Endodermal cell (in vitro differentiated cells): ENCODE results near the gene SAMD7. TPM values are rescaled to one million over a fixed set of nuclear protein-coding genes. Genes with fewer than 3 reads are reported as not detected.

Source experiments
- DNase-seq: peaks from one replicate; pipeline ENCODE4 v3.0.0-alpha.2; 2017
- H3K27ac ChIP-seq: 2 replicates; pipeline ENCODE4 v1.5.1; 2013; ENCODE audit warnings: mild to moderate bottlenecking, low read depth, low read length, moderate library complexity
- H3K27me3 ChIP-seq: 2 replicates; pipeline ENCODE4 v1.6.1; 2013; ENCODE audit warnings: mild to moderate bottlenecking, low read length, moderate library complexity; ENCODE audit not compliant: insufficient read depth, control insufficient read depth, poor library complexity, severe bottlenecking
- H3K36me3 ChIP-seq: 2 replicates; pipeline ENCODE4 v1.7.0; 2013; ENCODE audit warnings: mild to moderate bottlenecking, low read length, moderate library complexity; ENCODE audit not compliant: control insufficient read depth, insufficient read depth
- H3K4me1 ChIP-seq: one replicate; pipeline ENCODE4 v1.7.0; 2013; ENCODE audit warnings: low read length; ENCODE audit not compliant: control insufficient read depth, insufficient read depth
- H3K4me3 ChIP-seq: 2 replicates; pipeline ENCODE4 v1.5.1; 2013; ENCODE audit warnings: mild to moderate bottlenecking, low read length, moderate library complexity
- H3K9ac ChIP-seq: 2 replicates; pipeline ENCODE4 v1.6.1; 2013; ENCODE audit warnings: mild to moderate bottlenecking, low read length, moderate library complexity; ENCODE audit not compliant: poor library complexity, severe bottlenecking; ENCODE audit errors: extremely low read depth
- H3K9me3 ChIP-seq: 2 replicates; pipeline ENCODE4 v1.6.1; 2013; ENCODE audit warnings: mild to moderate bottlenecking, low read length, moderate library complexity; ENCODE audit not compliant: control insufficient read depth
- H3K27ac Mint-ChIP-seq: 2 replicates; pipeline ENCODE4 v1.8.0; 2020; ENCODE audit warnings: mixed read lengths
- H3K27me3 Mint-ChIP-seq: 2 replicates; pipeline ENCODE4 v1.8.0; 2021; ENCODE audit warnings: mild to moderate bottlenecking, mixed read lengths; ENCODE audit not compliant: insufficient read depth
- H3K36me3 Mint-ChIP-seq: 2 replicates; pipeline ENCODE4 v1.8.0; 2020; ENCODE audit warnings: low read depth, mixed read lengths
- H3K4me1 Mint-ChIP-seq: 2 replicates; pipeline ENCODE4 v1.8.0; 2020; ENCODE audit warnings: mixed read lengths
- H3K4me3 Mint-ChIP-seq: 2 replicates; pipeline ENCODE4 v1.8.0; 2020; ENCODE audit warnings: mild to moderate bottlenecking, moderate library complexity, mixed read lengths
- H3K9me3 Mint-ChIP-seq: 2 replicates; pipeline ENCODE4 v1.8.0; 2020; ENCODE audit warnings: mild to moderate bottlenecking, mixed read lengths
- CTCF ChIP-seq: fragments of 200-600 bp; sonication (generic); conservative IDR thresholded peaks from 2 replicates; pipeline ENCODE4 v1.5.0; 2021; ENCODE audit warnings: antibody characterized with exemption, mild to moderate bottlenecking
- WGBS, 2 experiments: methylation state at CpG; one replicate each; pipeline versions ENCODE4 v1.1.5 to v1.1.7; 2013; ENCODE audit warnings: missing lambda C conversion rate in 2 of 2, mixed read lengths in 1 of 2; ENCODE audit not compliant: insufficient coverage in 1 of 2, insufficient read length in 1 of 2; 5-methylcytosine and 5-hydroxymethylcytosine counted together
- total RNA-seq, 2 donors: library from RNA; stranded (reverse); fragmentation: NEBNext Ultra II Directional in 1 of 2; extraction: Animal tissue kit (Norgen Biotek cat#: 25700) in 1 of 2; gene quantifications; 2 replicates in 1 of 2; 3 replicates in 1 of 2; pipeline ENCODE4 v1.2.1, GENCODE V29; 2021

Gene SAMD7
- total RNA-seq, 2 donors from 2014 or later: not detected

GRCh38 chr3:169879013-169879557 lies 32.3 kb upstream of the SAMD7 start:
- 60 to 87% methylated on average over 2 to 8 of the region's 8 CpGs for WGBS, 2 experiments
- H3K36me3 Mint-ChIP-seq: no peaks in the 10 kb centered on the region
- no peak overlapping the region for H3K4me3 ChIP-seq
- DNase-seq: no peak
- H3K9ac ChIP-seq: no peak overlapping the region
- no peaks in the 10 kb centered on the region for H3K27me3 Mint-ChIP-seq
- no peaks in the 10 kb centered on the region for H3K4me1 Mint-ChIP-seq
- no peaks in the 10 kb centered on the region for H3K36me3 ChIP-seq
- H3K27ac ChIP-seq: no peak overlapping the region
- no peak for TF ChIP-seq CTCF
- no peak overlapping the region for H3K27ac Mint-ChIP-seq
- H3K9me3 Mint-ChIP-seq: peaks cover 2% of the 10 kb centered on the region
- no peaks in the 10 kb centered on the region for H3K4me1 ChIP-seq
- no peaks in the 10 kb centered on the region for H3K9me3 ChIP-seq
- H3K27me3 ChIP-seq: no peaks in the 10 kb centered on the region
- no peak overlapping the region for H3K4me3 Mint-ChIP-seq

GRCh38 chr3:169879845-169880575 lies 31.4 kb upstream of the SAMD7 start:
- no peak for TF ChIP-seq CTCF
- Histone ChIP-seq H3K9ac (no peak overlapping the region), H3K4me1 (no peaks in the 10 kb centered on the region), H3K36me3 (no peaks in the 10 kb centered on the region), H3K27ac (no peak overlapping the region), H3K9me3 (no peaks in the 10 kb centered on the region), H3K4me3 (no peak overlapping the region), H3K27me3 (no peaks in the 10 kb centered on the region)
- Mint-ChIP-seq H3K36me3 (no peaks in the 10 kb centered on the region), H3K27ac (no peak overlapping the region), H3K9me3 (no peaks in the 10 kb centered on the region), H3K4me1 (no peaks in the 10 kb centered on the region), H3K27me3 (no peaks in the 10 kb centered on the region), H3K4me3 (no peak overlapping the region)
- no peak for DNase-seq
- WGBS, 2 experiments: 91 to 100% methylated on average over 1 to 3 of the region's 3 CpGs

- Mint-ChIP-seq H3K36me3 (no peaks in the 10 kb centered on the region), H3K9me3 (no peaks in the 10 kb centered on the region), H3K4me1 (no peaks in the 10 kb centered on the region), H3K27ac (no peak overlapping the region), H3K27me3 (no peaks in the 10 kb centered on the region), H3K4me3 (no peak overlapping the region)
- Histone ChIP-seq H3K27ac (no peak overlapping the region), H3K4me3 (no peak overlapping the region), H3K9ac (no peak overlapping the region), H3K9me3 (no peaks in the 10 kb centered on the region), H3K27me3 (no peaks in the 10 kb centered on the region), H3K4me1 (no peaks in the 10 kb centered on the region), H3K36me3 (no peaks in the 10 kb centered on the region)
- DNase-seq: no peak
- 89 to 97% methylated on average over 3 to 4 of the region's 4 CpGs for WGBS, 2 experiments
- TF ChIP-seq CTCF: no peak
These were observed 30.7 kb upstream of the SAMD7 start for GRCh38 chr3:169880576-169881250.
